Hepatocyte (in vitro differentiated cells): ENCODE results near the gene GPATCH4.

Experiments used
- EZH2 ChIP-seq: fragments of 200-600 bp; sonication (generic); IDR thresholded peaks from 2 replicates; pipeline ENCODE4 v1.6.1; 2016; ENCODE audit warnings: antibody characterized with exemption, mild to moderate bottlenecking, borderline replicate concordance
- TF ChIP-seq, protein P1 (sequence below): fragments of 200-600 bp; sonication (generic); IDR thresholded peaks from 2 replicates; pipeline ENCODE4 v1.5.1; 2016; ENCODE audit warnings: antibody characterized with exemption, mild to moderate bottlenecking; ENCODE audit not compliant: poor library complexity

DNA sequence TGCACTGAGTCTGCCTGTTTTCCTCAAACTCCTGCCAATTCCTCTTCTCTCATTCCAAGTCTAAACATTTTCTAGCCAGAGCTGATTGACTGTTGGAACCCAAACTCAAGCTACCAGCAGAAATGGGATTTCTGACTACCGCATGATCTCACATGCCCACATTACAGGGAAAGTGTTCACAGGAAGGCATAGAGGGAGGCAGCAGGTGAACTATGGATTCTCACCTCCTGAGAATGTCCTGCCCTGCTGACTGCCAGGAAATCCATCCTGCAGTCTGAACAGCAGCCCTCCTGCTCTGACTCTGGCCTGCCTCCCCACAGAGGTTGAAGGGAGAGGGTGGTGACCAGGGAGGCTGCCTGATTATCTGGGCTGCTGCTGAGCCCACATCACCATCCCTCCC, 51.4 kb downstream of the GPATCH4 start:
- TF ChIP-seq EZH2: no peak
- TF ChIP-seq, protein P1, sequence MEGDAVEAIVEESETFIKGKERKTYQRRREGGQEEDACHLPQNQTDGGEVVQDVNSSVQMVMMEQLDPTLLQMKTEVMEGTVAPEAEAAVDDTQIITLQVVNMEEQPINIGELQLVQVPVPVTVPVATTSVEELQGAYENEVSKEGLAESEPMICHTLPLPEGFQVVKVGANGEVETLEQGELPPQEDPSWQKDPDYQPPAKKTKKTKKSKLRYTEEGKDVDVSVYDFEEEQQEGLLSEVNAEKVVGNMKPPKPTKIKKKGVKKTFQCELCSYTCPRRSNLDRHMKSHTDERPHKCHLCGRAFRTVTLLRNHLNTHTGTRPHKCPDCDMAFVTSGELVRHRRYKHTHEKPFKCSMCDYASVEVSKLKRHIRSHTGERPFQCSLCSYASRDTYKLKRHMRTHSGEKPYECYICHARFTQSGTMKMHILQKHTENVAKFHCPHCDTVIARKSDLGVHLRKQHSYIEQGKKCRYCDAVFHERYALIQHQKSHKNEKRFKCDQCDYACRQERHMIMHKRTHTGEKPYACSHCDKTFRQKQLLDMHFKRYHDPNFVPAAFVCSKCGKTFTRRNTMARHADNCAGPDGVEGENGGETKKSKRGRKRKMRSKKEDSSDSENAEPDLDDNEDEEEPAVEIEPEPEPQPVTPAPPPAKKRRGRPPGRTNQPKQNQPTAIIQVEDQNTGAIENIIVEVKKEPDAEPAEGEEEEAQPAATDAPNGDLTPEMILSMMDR: no peak
